Measurements from ENCODE around the gene NRXN3. TPM values are rescaled to one million over a fixed set of nuclear protein-coding genes. Genes with fewer than 3 reads are reported as not detected.

NRXN3 gene
- total and polyA plus RNA-seq, 4 donors = 1.5 to 16.6 (median 7.7) TPM

- ATAC-seq (ENCODE audit: low FRiP score) (no peak), DNase-seq (no peak)
- no peak overlapping the region for H3K4me3 ChIP-seq (ENCODE audit: low read length in 2 of 2)
- H3K36me3 ChIP-seq (ENCODE audit: control insufficient read depth in 1 of 2, insufficient read depth in 2 of 2, low read length in 1 of 2) = no peaks in the 10 kb centered on the region
- 43 to 58% methylated on average over 1 of the region's 1 CpG for WGBS, 2 donors
- no peaks in the 10 kb centered on the region for H3K9me3 ChIP-seq (ENCODE audit: control insufficient read depth, low read length)
- peaks cover 0 to 1% of the 10 kb centered on the region in 2 donors for H3K4me1 ChIP-seq (ENCODE audit: control insufficient read depth in 1 of 2, insufficient read depth in 2 of 2, low read length in 2 of 2)
- intact Hi-C loops (cut with DNase I) = no loop called here
- H3K27me3 ChIP-seq (ENCODE audit: control insufficient read depth in 1 of 2, insufficient read depth in 2 of 2, low read length in 1 of 2) = no peaks in the 10 kb centered on the region
- H3K27ac ChIP-seq (ENCODE audit: low read depth in 1 of 2, low read length in 2 of 2) = no peak overlapping the region
Measured at GRCh38 chr14:79734656-79735055, 1564.5 kb downstream of the NRXN3 start.

GRCh38 chr14:79735121-79735520 lies 1564.9 kb downstream of the NRXN3 start:
- no peaks in the 10 kb centered on the region for H3K27me3 ChIP-seq (ENCODE audit: control insufficient read depth in 1 of 2, insufficient read depth in 2 of 2, low read length in 1 of 2)
- H3K4me3 ChIP-seq (ENCODE audit: low read length in 2 of 2) = no peak overlapping the region
- intact Hi-C loops (cut with DNase I) = no loop called here
- H3K27ac ChIP-seq (ENCODE audit: low read depth in 1 of 2, low read length in 2 of 2) = no peak overlapping the region
- ATAC-seq (ENCODE audit: low FRiP score) (no peak), DNase-seq (no peak)
- H3K9me3 ChIP-seq (ENCODE audit: control insufficient read depth, low read length) = no peaks in the 10 kb centered on the region
- H3K4me1 ChIP-seq (ENCODE audit: control insufficient read depth in 1 of 2, insufficient read depth in 2 of 2, low read length in 2 of 2) = no peaks in the 10 kb centered on the region
- 83 to 86% methylated on average over 3 of the region's 3 CpGs for WGBS, 2 donors
- no peaks in the 10 kb centered on the region for H3K36me3 ChIP-seq (ENCODE audit: control insufficient read depth in 1 of 2, insufficient read depth in 2 of 2, low read length in 1 of 2)

- Histone ChIP-seq H3K4me3 (ENCODE audit: low read length in 2 of 2) (no peak overlapping the region), H3K4me1 (ENCODE audit: control insufficient read depth in 1 of 2, insufficient read depth in 2 of 2, low read length in 2 of 2) (no peaks in the 10 kb centered on the region), H3K9me3 (ENCODE audit: control insufficient read depth, low read length) (no peaks in the 10 kb centered on the region), H3K36me3 (ENCODE audit: control insufficient read depth in 1 of 2, insufficient read depth in 2 of 2, low read length in 1 of 2) (no peaks in the 10 kb centered on the region), H3K27me3 (ENCODE audit: control insufficient read depth in 1 of 2, insufficient read depth in 2 of 2, low read length in 1 of 2) (no peaks in the 10 kb centered on the region), H3K27ac (ENCODE audit: low read depth in 1 of 2, low read length in 2 of 2) (no peak overlapping the region)
- WGBS, 2 donors = 37% methylated on average over 2 of the region's 2 CpGs
- intact Hi-C loops (cut with DNase I) = no loop called here
- DNase-seq (no peak), ATAC-seq (ENCODE audit: low FRiP score) (no peak)
Measured at GRCh38 chr14:79740066-79740601, 1570.0 kb downstream of the NRXN3 start.

- Histone ChIP-seq H3K4me3 (ENCODE audit: low read length in 2 of 2) (no peak overlapping the region), H3K36me3 (ENCODE audit: control insufficient read depth in 1 of 2, insufficient read depth in 2 of 2, low read length in 1 of 2) (no peaks in the 10 kb centered on the region), H3K27ac (ENCODE audit: low read depth in 1 of 2, low read length in 2 of 2) (no peak overlapping the region), H3K4me1 (ENCODE audit: control insufficient read depth in 1 of 2, insufficient read depth in 2 of 2, low read length in 2 of 2) (no peaks in the 10 kb centered on the region), H3K27me3 (ENCODE audit: control insufficient read depth in 1 of 2, insufficient read depth in 2 of 2, low read length in 1 of 2) (no peaks in the 10 kb centered on the region), H3K9me3 (ENCODE audit: control insufficient read depth, low read length) (no peaks in the 10 kb centered on the region)
- DNase-seq (no peak), ATAC-seq (ENCODE audit: low FRiP score) (no peak)
- intact Hi-C loops (cut with DNase I) = no loop called here
- 82 to 84% methylated on average over 1 of the region's 1 CpG for WGBS, 2 donors
Measured at GRCh38 chr14:79742142-79742541, 1572.0 kb downstream of the NRXN3 start.

DNA sequence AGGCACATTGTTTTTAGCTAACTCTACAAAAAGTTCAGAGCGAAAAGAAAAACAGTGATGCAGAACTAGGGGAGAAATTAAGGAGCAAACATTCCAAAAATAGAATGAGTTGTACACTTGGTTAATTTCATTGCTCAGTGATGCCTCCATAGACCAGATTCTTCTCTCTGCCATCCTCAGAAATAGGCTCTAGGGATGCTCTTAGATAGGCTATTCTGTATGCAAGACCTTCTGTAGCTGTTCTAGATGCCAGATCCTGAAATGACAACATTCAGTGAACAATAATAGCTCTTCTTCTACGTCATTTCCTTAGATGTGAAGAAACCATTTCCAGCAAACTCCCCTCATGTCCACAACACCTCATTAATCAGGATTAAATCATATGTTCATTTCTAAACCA lies 1574.9 kb downstream of the NRXN3 start:
- Histone ChIP-seq H3K9me3 (ENCODE audit: control insufficient read depth, low read length) (no peaks in the 10 kb centered on the region), H3K36me3 (ENCODE audit: control insufficient read depth in 1 of 2, insufficient read depth in 2 of 2, low read length in 1 of 2) (no peaks in the 10 kb centered on the region), H3K27me3 (ENCODE audit: control insufficient read depth in 1 of 2, insufficient read depth in 2 of 2, low read length in 1 of 2) (no peaks in the 10 kb centered on the region), H3K27ac (ENCODE audit: low read depth in 1 of 2, low read length in 2 of 2) (no peak overlapping the region), H3K4me1 (ENCODE audit: control insufficient read depth in 1 of 2, insufficient read depth in 2 of 2, low read length in 2 of 2) (no peaks in the 10 kb centered on the region), H3K4me3 (ENCODE audit: low read length in 2 of 2) (no peak overlapping the region)
- DNase-seq = no peak
- 73 to 81% methylated on average over 2 of the region's 2 CpGs for WGBS, 2 donors
- ATAC-seq (ENCODE audit: low FRiP score) = no peak
- intact Hi-C loops (cut with DNase I) = no loop called here

DNA sequence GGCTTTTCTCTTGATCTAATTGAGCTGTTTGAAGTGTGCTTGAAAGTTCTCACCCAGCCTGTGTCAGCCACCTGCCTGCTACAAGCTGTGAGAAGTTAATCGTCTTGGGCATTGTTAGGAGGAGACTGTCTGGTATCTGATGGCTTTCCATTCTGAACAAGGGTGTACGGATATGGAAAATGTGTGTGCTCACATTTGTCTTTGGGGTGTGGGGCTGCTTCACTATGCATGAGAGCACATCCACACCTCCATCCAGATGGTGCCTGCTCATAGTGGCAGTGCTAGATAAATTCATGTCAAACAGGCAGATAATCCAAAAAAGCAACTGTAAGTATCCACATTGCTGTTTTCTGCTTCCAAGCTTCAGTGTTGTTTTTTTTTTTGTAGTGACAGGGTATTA lies 1578.9 kb downstream of the NRXN3 start:
- intact Hi-C loops (cut with DNase I) = no loop called here
- no peaks in the 10 kb centered on the region for H3K4me1 ChIP-seq (ENCODE audit: control insufficient read depth in 1 of 2, insufficient read depth in 2 of 2, low read length in 2 of 2)
- 56 to 62% methylated on average over 2 of the region's 2 CpGs for WGBS, 2 donors
- ATAC-seq (ENCODE audit: low FRiP score) = no peak
- no peak overlapping the region for H3K27ac ChIP-seq (ENCODE audit: low read depth in 1 of 2, low read length in 2 of 2)
- no peak for DNase-seq
- no peaks in the 10 kb centered on the region for H3K27me3 ChIP-seq (ENCODE audit: control insufficient read depth in 1 of 2, insufficient read depth in 2 of 2, low read length in 1 of 2)
- H3K4me3 ChIP-seq (ENCODE audit: low read length in 2 of 2) = no peak overlapping the region
- no peaks in the 10 kb centered on the region for H3K36me3 ChIP-seq (ENCODE audit: control insufficient read depth in 1 of 2, insufficient read depth in 2 of 2, low read length in 1 of 2)
- no peaks in the 10 kb centered on the region for H3K9me3 ChIP-seq (ENCODE audit: control insufficient read depth, low read length)

GRCh38 chr14:79758985-79759384 lies 1588.8 kb downstream of the NRXN3 start:
- ATAC-seq (ENCODE audit: low FRiP score) (no peak), DNase-seq (no peak)
- Histone ChIP-seq H3K36me3 (ENCODE audit: control insufficient read depth in 1 of 2, insufficient read depth in 2 of 2, low read length in 1 of 2) (no peaks in the 10 kb centered on the region), H3K4me3 (ENCODE audit: low read length in 2 of 2) (no peak overlapping the region), H3K27ac (ENCODE audit: low read depth in 1 of 2, low read length in 2 of 2) (no peak overlapping the region), H3K4me1 (ENCODE audit: control insufficient read depth in 1 of 2, insufficient read depth in 2 of 2, low read length in 2 of 2) (no peaks in the 10 kb centered on the region), H3K27me3 (ENCODE audit: control insufficient read depth in 1 of 2, insufficient read depth in 2 of 2, low read length in 1 of 2) (no peaks in the 10 kb centered on the region), H3K9me3 (ENCODE audit: control insufficient read depth, low read length) (peaks cover 1% of the 10 kb centered on the region)
- intact Hi-C loops (cut with DNase I) = no loop called here

GRCh38 chr14:79764323-79764722 lies 1594.2 kb downstream of the NRXN3 start:
- ATAC-seq (ENCODE audit: low FRiP score) = no peak
- H3K4me3 ChIP-seq (ENCODE audit: low read length in 2 of 2) = no peak overlapping the region
- H3K27me3 ChIP-seq (ENCODE audit: control insufficient read depth in 1 of 2, insufficient read depth in 2 of 2, low read length in 1 of 2) = no peaks in the 10 kb centered on the region
- H3K4me1 ChIP-seq (ENCODE audit: control insufficient read depth in 1 of 2, insufficient read depth in 2 of 2, low read length in 2 of 2) = no peaks in the 10 kb centered on the region
- WGBS, 2 donors = 25 to 30% methylated on average over 3 of the region's 3 CpGs
- intact Hi-C loops (cut with DNase I) = no loop called here
- no peak overlapping the region for H3K27ac ChIP-seq (ENCODE audit: low read depth in 1 of 2, low read length in 2 of 2)
- no peak for DNase-seq
- H3K36me3 ChIP-seq (ENCODE audit: control insufficient read depth in 1 of 2, insufficient read depth in 2 of 2, low read length in 1 of 2) = no peaks in the 10 kb centered on the region
- no peaks in the 10 kb centered on the region for H3K9me3 ChIP-seq (ENCODE audit: control insufficient read depth, low read length)

DNA sequence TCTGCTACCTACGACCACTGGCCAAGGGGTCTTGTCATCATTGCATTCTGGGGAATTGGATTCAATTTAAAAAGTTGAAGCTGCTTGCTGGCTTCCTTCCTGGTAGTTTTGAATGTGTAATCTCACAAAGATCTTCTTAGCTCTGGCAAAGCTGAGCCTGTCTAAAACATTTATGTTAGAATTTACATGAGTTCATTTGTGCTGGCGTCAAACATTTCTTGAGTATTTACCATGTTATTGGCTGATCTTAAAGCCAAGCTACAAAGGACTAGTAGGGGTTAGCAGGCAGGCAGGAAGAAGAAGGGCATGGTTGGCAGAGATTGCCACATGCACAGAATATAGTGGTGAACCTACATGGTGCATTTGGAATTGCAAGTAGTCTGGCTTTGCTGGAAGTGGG lies 1596.3 kb downstream of the NRXN3 start:
- H3K36me3 ChIP-seq (ENCODE audit: control insufficient read depth in 1 of 2, insufficient read depth in 2 of 2, low read length in 1 of 2) = no peaks in the 10 kb centered on the region
- no peak overlapping the region for H3K27ac ChIP-seq (ENCODE audit: low read depth in 1 of 2, low read length in 2 of 2)
- no peaks in the 10 kb centered on the region for H3K4me1 ChIP-seq (ENCODE audit: control insufficient read depth in 1 of 2, insufficient read depth in 2 of 2, low read length in 2 of 2)
- DNase-seq (no peak), ATAC-seq (ENCODE audit: low FRiP score) (no peak)
- H3K4me3 ChIP-seq (ENCODE audit: low read length in 2 of 2) = no peak overlapping the region
- no peaks in the 10 kb centered on the region for H3K27me3 ChIP-seq (ENCODE audit: control insufficient read depth in 1 of 2, insufficient read depth in 2 of 2, low read length in 1 of 2)
- H3K9me3 ChIP-seq (ENCODE audit: control insufficient read depth, low read length) = no peaks in the 10 kb centered on the region
- WGBS, 2 donors = 87 to 91% methylated on average over 2 of the region's 2 CpGs
- intact Hi-C loops (cut with DNase I) = no loop called here
